HepG2 (cell line): ENCODE measurements around the gene IQCN. TPM values are rescaled to one million over a fixed set of nuclear protein-coding genes. Genes with fewer than 3 reads are reported as not detected.

Source experiments
- ATAC-seq: fragments of 200-7000 bp; cut with Tn5 transposase; 3 replicates; pipeline ENCODE4 v1.9.1; 2020; ENCODE audit warnings: mild to moderate bottlenecking, moderate library complexity
- Bru-seq: library from RNA; stranded (reverse); fragments of 400-500 nt; gene quantifications from one replicate; lab custom pipeline; 2021; lab: Mats Ljungman, UMichigan
- BruChase-seq, 2 experiments: library from RNA; stranded (reverse); fragments of 400-500 nt; gene quantifications; one replicate each; lab custom pipeline; 2021; lab: Mats Ljungman, UMichigan
- BruUV-seq: library from RNA; stranded (reverse); fragments of 400-500 nt; replicated peaks from 2 replicates; lab custom pipeline; 2021; lab: Mats Ljungman, UMichigan
- CTCF ChIA-PET: fragments of 300-600 bp; formaldehyde crosslinking; extraction: SDS; loops from one replicate; lab custom pipeline; 2021; ENCODE audit warnings: low total read pairs, inconsistent platforms, low intra/inter-chr PET ratio; lab: Yijun Ruan, JAX
- POLR2A ChIA-PET: fragments of 350-600 bp; sonication (Branson Sonifier 250); formaldehyde crosslinking; loops from one replicate; lab custom pipeline; 2020; ENCODE audit warnings: antibody characterized with exemption, inconsistent platforms; lab: Yijun Ruan, JAX
- DNase-seq: peaks from one replicate; pipeline ENCODE4 v3.0.0-alpha.2; 2015; ENCODE audit warnings: low spot score
- FAIRE-seq: peaks from 3 replicates; lab custom pipeline; 2011; peaks lifted over from hg19 to GRCh38; lab: Jason Lieb, UNC
- H2AFZ ChIP-seq: one replicate; pipeline ENCODE4 v1.6.1; 2011; ENCODE audit warnings: low read length, inconsistent platforms
- H3K27ac ChIP-seq: fragments of 300-600 bp; 3 replicates; pipeline ENCODE4 v1.8.0; 2011; ENCODE audit warnings: mixed run types, mild to moderate bottlenecking, mixed read lengths, low read length, inconsistent platforms; ENCODE audit not compliant: insufficient read depth; ENCODE audit errors: extremely low read length
- H3K27me3 ChIP-seq, 2 experiments: fragments of 200-600 bp in 1 of 2; 2 replicates in 1 of 2; 3 replicates in 1 of 2; pipeline versions ENCODE4 v1.6.0 to v1.8.0; 2011; ENCODE audit warnings: low read length in 2 of 2, mild to moderate bottlenecking in 2 of 2, moderate library complexity in 2 of 2, inconsistent platforms in 1 of 2; ENCODE audit not compliant: insufficient read depth in 2 of 2, control insufficient read depth in 1 of 2
- H3K36me3 ChIP-seq, 2 experiments: fragments of 200-600 bp in 1 of 2; replicated peaks in 1 of 2; 2 replicates in 1 of 2; 3 replicates in 1 of 2; pipeline versions ENCODE4 v1.5.1 to v1.8.0; 2011; ENCODE audit warnings: low read length in 2 of 2, inconsistent platforms in 1 of 2; ENCODE audit not compliant: insufficient read depth in 2 of 2, control insufficient read depth in 1 of 2
- H3K4me1 ChIP-seq: 2 replicates; pipeline ENCODE4 v1.5.1; 2012; ENCODE audit warnings: low read length, inconsistent platforms; ENCODE audit not compliant: insufficient read depth
- H3K4me2 ChIP-seq: 2 replicates; pipeline ENCODE4 v1.6.0; 2011; ENCODE audit warnings: low read depth, low read length, inconsistent platforms
- H3K4me3 ChIP-seq, 3 experiments: fragments of 200-600 bp in 1 of 3; sonication (generic), shearing (Covaris generic) in 1 of 3; replicated peaks in 1 of 3; 2 replicates each; pipeline ENCODE4 v1.5.1; 2011 to 2016; ENCODE audit warnings: low read length in 3 of 3, inconsistent platforms in 2 of 3, low read depth in 2 of 3, mild to moderate bottlenecking in 2 of 3, control low read depth in 1 of 3, mixed read lengths in 1 of 3; ENCODE audit not compliant: insufficient read depth in 1 of 3
- H3K79me2 ChIP-seq: one replicate; pipeline ENCODE4 v1.6.1; 2011; ENCODE audit warnings: low read length, inconsistent platforms; ENCODE audit not compliant: insufficient read depth
- H3K9ac ChIP-seq: 2 replicates; pipeline ENCODE4 v1.6.0; 2011; ENCODE audit warnings: mild to moderate bottlenecking, low read depth, low read length, inconsistent platforms; ENCODE audit not compliant: insufficient read depth
- H3K9me3 ChIP-seq: 2 replicates; pipeline ENCODE4 v1.5.1; 2012; ENCODE audit warnings: mild to moderate bottlenecking, low read length
- H4K20me1 ChIP-seq: 2 replicates; pipeline ENCODE4 v1.6.0; 2011; ENCODE audit warnings: inconsistent platforms, mild to moderate bottlenecking, low read length, moderate library complexity; ENCODE audit not compliant: insufficient read depth
- HBP1 ChIP-seq: IDR thresholded peaks from 2 replicates; pipeline ENCODE4 v1.6.1; 2016; ENCODE audit warnings: low read depth, control low read depth
- MED8 ChIP-seq: sonication (generic); formaldehyde crosslinking; IDR thresholded peaks from 2 replicates; pipeline ENCODE4 v1.8.1; 2023; ENCODE audit warnings: mild to moderate bottlenecking, missing genetic modification reagents; ENCODE audit not compliant: insufficient replicate concordance
- NR2C2 ChIP-seq: sonication (generic); formaldehyde crosslinking; IDR thresholded peaks from 2 replicates; pipeline ENCODE4 v1.4.0; 2020; ENCODE audit warnings: missing genetic modification reagents, mild to moderate bottlenecking, moderate library complexity, borderline replicate concordance
- ZNF7 ChIP-seq: IDR thresholded peaks from 2 replicates; pipeline ENCODE4 v1.6.1; 2016; ENCODE audit warnings: missing biosample characterization, missing genetic modification reagents
- WGBS: methylation state at CpG from one replicate; pipeline ENCODE4 v1.1.6; 2017; ENCODE audit warnings: low lambda C conversion rate; 5-methylcytosine and 5-hydroxymethylcytosine counted together
- in situ Hi-C: cut with HindIII; loops from 2 replicates; pipeline ENCODE4 v1.10.0; 2017; ENCODE audit warnings: low pct_unique_long_range_greater_than_20kb; ENCODE audit not compliant: extremely low pct_ligation_motif_present
- intact Hi-C: fragments of 100-400 bp; cut with micrococcal nuclease; formaldehyde crosslinking; loops from one replicate; pipeline ENCODE4 v1.10.0; 2022; ENCODE audit not compliant: unreplicated experiment
- long read RNA-seq, 2 experiments: library from RNA in 1 of 2; library from polyadenylated mRNA in 1 of 2; stranded (forward) in 1 of 2; unstranded in 1 of 2; transcript quantifications; one replicate each; pipeline ENCODE4 v2.0.0, GENCODE V29; 2019 to 2022
- polyA minus RNA-seq, 3 experiments: library from RNA; depleted of rRNA, polyadenylated mRNA; stranded (reverse); fragments of >200 nt; gene quantifications; 2 replicates each; pipeline ENCODE4 v1.2.3, GENCODE V29; 2011; ENCODE audit warnings: low replicate concordance in 1 of 3
- polyA plus RNA-seq, 8 experiments: library from polyadenylated mRNA; depleted of rRNA in 3 of 8; stranded (reverse) in 7 of 8; unstranded in 1 of 8; fragments of >200 nt; fragmentation: Illumina TruSeq in 4 of 8; extraction: Trizol in 4 of 8; gene quantifications; 2 replicates each; pipeline versions ENCODE4 v1.2.1 to v1.2.3, GENCODE V29; 2011 to 2016; ENCODE audit warnings: low read depth in 4 of 8, missing spikeins in 1 of 8, mixed read lengths in 1 of 8; ENCODE audit not compliant: insufficient read depth in 1 of 8
- total RNA-seq, 5 experiments: library from RNA; depleted of rRNA; stranded (reverse); fragments of >200 nt; fragmentation: Illumina TruSeq; extraction: Trizol; gene quantifications; 2 replicates each; pipeline ENCODE4 v1.2.3, GENCODE V29; 2016; ENCODE audit warnings: low read depth in 1 of 5
- TF ChIP-seq, protein P1 (sequence below): sonication (generic); formaldehyde crosslinking; IDR thresholded peaks from 2 replicates; pipeline ENCODE4 v1.4.0; 2020; ENCODE audit warnings: mild to moderate bottlenecking, missing genetic modification reagents

IQCN gene, protein sequence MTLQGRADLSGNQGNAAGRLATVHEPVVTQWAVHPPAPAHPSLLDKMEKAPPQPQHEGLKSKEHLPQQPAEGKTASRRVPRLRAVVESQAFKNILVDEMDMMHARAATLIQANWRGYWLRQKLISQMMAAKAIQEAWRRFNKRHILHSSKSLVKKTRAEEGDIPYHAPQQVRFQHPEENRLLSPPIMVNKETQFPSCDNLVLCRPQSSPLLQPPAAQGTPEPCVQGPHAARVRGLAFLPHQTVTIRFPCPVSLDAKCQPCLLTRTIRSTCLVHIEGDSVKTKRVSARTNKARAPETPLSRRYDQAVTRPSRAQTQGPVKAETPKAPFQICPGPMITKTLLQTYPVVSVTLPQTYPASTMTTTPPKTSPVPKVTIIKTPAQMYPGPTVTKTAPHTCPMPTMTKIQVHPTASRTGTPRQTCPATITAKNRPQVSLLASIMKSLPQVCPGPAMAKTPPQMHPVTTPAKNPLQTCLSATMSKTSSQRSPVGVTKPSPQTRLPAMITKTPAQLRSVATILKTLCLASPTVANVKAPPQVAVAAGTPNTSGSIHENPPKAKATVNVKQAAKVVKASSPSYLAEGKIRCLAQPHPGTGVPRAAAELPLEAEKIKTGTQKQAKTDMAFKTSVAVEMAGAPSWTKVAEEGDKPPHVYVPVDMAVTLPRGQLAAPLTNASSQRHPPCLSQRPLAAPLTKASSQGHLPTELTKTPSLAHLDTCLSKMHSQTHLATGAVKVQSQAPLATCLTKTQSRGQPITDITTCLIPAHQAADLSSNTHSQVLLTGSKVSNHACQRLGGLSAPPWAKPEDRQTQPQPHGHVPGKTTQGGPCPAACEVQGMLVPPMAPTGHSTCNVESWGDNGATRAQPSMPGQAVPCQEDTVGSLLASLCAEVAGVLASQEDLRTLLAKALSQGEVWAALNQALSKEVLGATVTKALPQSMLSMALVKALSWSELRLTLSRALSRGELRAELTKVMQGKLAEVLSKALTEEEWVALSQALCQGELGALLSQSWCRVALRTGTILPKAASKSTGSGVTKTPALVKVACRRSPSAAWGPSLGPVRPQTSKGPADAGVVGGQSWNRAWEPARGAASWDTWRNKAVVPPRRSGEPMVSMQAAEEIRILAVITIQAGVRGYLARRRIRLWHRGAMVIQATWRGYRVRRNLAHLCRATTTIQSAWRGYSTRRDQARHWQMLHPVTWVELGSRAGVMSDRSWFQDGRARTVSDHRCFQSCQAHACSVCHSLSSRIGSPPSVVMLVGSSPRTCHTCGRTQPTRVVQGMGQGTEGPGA (N-terminal part only)
- 0.04 and 0.07 TPM in 2 replicates for total RNA-seq (2016; rRNA removed; fragmentation: Illumina TruSeq; extraction: Trizol)
- total RNA-seq (2016; cell fraction: cytosol; rRNA removed; fragmentation: Illumina TruSeq; extraction: Trizol; ENCODE audit: low read depth): not detected in 2 replicates
- 0.04 TPM in 1 of 2 replicates, not detected in the other for total RNA-seq (2016; cell fraction: insoluble cytoplasmic fraction; rRNA removed; fragmentation: Illumina TruSeq; extraction: Trizol)
- total RNA-seq (2016; cell fraction: membrane; rRNA removed; fragmentation: Illumina TruSeq; extraction: Trizol): not detected in 2 replicates
- total RNA-seq (2016; cell fraction: nucleus; rRNA removed; fragmentation: Illumina TruSeq; extraction: Trizol): 0.13 TPM in 1 of 2 replicates, not detected in the other
- 0.14 and 0.18 TPM in 2 replicates for polyA plus RNA-seq (2011; rRNA removed)
- polyA plus RNA-seq (2011; cell fraction: cytosol; rRNA removed): 0.03 and 0.04 TPM in 2 replicates
- polyA plus RNA-seq (2011; cell fraction: nucleus; rRNA removed): 1.3 and 1.5 TPM in 2 replicates
- polyA plus RNA-seq (2012): 0.13 TPM in 2 replicates
- not detected in 2 replicates for polyA plus RNA-seq (2016; cell fraction: cytosol; fragmentation: Illumina TruSeq; extraction: Trizol; ENCODE audit: low read depth)
- polyA plus RNA-seq (2016; cell fraction: insoluble cytoplasmic fraction; fragmentation: Illumina TruSeq; extraction: Trizol; ENCODE audit: low read depth): not detected in 2 replicates
- not detected in 2 replicates for polyA plus RNA-seq (2016; cell fraction: membrane; fragmentation: Illumina TruSeq; extraction: Trizol; ENCODE audit: low read depth)
- 0.25 and 0.49 TPM in 2 replicates for polyA plus RNA-seq (2016; cell fraction: nucleus; fragmentation: Illumina TruSeq; extraction: Trizol; ENCODE audit: insufficient read depth, low read depth)
- 0.26 and 0.91 TPM in 2 replicates for polyA minus RNA-seq (2011; rRNA and poly(A)+ RNA removed; ENCODE audit: low replicate concordance)
- polyA minus RNA-seq (2011; cell fraction: cytosol; rRNA and poly(A)+ RNA removed): 0.53 TPM in 1 of 2 replicates, not detected in the other
- polyA minus RNA-seq (2011; cell fraction: nucleus; rRNA and poly(A)+ RNA removed): 0.52 and 0.62 TPM in 2 replicates
- percentile 39 among the genes with signal in this experiment for Bru-seq, nascent RNA
- BruChase-seq, experiment 1, labeled RNA remaining after a 6-hour chase: percentile 49 among the genes with signal in this experiment
- BruChase-seq, experiment 2, labeled RNA remaining after a 2-hour chase: percentile 40 among the genes with signal in this experiment
- long read RNA-seq, experiment 1, partial matches to known transcripts: 1 of 1 reads
- long read RNA-seq, experiment 1, other reads (novel, unspliced or antisense): 0 of 1 reads
- long read RNA-seq, experiment 2: 0 reads

DNA sequence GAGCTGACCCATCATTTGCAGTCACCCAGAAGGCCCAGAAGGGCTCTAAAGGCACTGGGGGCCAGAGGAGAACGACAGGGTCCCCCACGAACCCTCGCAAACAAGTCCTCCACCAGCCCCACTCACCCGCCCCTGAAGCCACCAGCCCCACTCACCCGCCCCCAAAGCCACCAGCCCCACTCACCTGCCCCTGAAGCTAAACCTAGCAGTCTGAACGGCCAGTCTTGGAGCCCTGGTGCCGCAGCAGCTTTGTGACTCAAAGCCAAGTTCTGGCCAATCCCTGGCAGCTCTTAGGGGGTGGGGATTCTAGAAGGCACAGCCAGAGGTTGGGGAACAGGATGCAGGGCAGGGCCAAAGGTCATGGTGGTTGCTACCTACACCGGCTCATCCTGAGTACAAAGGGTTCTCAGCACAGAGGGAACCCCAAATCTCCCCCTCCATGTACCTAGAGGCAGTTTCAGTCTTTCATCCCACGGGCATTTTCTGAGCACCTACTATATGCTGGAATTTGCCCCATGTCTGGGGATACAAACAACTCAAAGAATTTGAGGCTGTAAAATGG, at the start of gene IQCN:
Gene IQCN (minus strand): TSS at position 234 of the 562 bp plus-strand sequence. CDS start 4,974 bp downstream, outside the sequence.
- 4% methylated on average over 5 of the region's 9 CpGs for WGBS
- H3K9ac ChIP-seq: peak within 1 kb of the TSS; percentile 34; the same call in 1 of the 2 replicates
- peaks cover 2 to 10% of the 10 kb centered on the region in 2 experiments; a peak in 4 of 5 replicates for H3K36me3 ChIP-seq
- peaks cover 11% of the 10 kb centered on the region for H3K79me2 ChIP-seq
- peak within 1 kb of the TSS in 2 of 3 experiments; percentile 23 to 50; a peak in 3 of 6 replicates for H3K4me3 ChIP-seq
- in situ Hi-C loops: loop anchor here (10.0 kb wide), 1 partner anchor 141 kb away; the partner anchor contains the start of gene SSBP4
- H3K27me3 ChIP-seq: no peaks in the 10 kb centered on the region
- no TSS peak for BruUV-seq
- FAIRE-seq (no peak), ATAC-seq (peak; percentile 45), DNase-seq (peak; percentile 62)
- H4K20me1 ChIP-seq: peaks cover 27% of the 10 kb centered on the region
- H3K4me2 ChIP-seq: peak within 1 kb of the TSS; percentile 78
- ChIA-PET POLR2A (interaction anchor here (0.8 to 3.3 kb wide), 18 partner anchors 12 to 165 kb away, joined by 3 to 23 read pairs (median 6); partner anchors contain the start of genes GDF15 and LSM4), CTCF (interaction anchor here (0.7 kb wide), 1 partner anchor 62 kb away, joined by 3 read pairs; no protein-coding TSS in a partner anchor)
- intact Hi-C loops: no loop called here
- H3K27ac ChIP-seq: peak within 1 kb of the TSS; percentile 73
- H3K4me1 ChIP-seq: peaks cover 66% of the 10 kb centered on the region
- no peaks in the 10 kb centered on the region for H3K9me3 ChIP-seq
- H2AFZ ChIP-seq: no peak within 1 kb of the TSS
- TF ChIP-seq HBP1 (no peak), ZNF7 (no peak), MED8 (no peak), NR2C2 (CRISPR knock-in tag) (peak; percentile 45; the same call in 1 of the 2 replicates)
- TF ChIP-seq, protein P1, sequence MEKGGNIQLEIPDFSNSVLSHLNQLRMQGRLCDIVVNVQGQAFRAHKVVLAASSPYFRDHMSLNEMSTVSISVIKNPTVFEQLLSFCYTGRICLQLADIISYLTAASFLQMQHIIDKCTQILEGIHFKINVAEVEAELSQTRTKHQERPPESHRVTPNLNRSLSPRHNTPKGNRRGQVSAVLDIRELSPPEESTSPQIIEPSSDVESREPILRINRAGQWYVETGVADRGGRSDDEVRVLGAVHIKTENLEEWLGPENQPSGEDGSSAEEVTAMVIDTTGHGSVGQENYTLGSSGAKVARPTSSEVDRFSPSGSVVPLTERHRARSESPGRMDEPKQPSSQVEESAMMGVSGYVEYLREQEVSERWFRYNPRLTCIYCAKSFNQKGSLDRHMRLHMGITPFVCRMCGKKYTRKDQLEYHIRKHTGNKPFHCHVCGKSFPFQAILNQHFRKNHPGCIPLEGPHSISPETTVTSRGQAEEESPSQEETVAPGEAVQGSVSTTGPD (CRISPR knock-in tag): peak; percentile 43; the same call in 1 of the 2 replicates
